IMR-90 (cell line): ENCODE measurements around the gene HOXC6. TPM values are rescaled to one million over a fixed set of nuclear protein-coding genes. Genes with fewer than 3 reads are reported as not detected.

ENCODE experiments used
- ATAC-seq: fragments of 200-7000 bp; cut with Tn5 transposase; 2 replicates; pipeline ENCODE4 v1.9.1; 2020; ENCODE audit warnings: low read depth, mild to moderate bottlenecking, moderate library complexity
- BruUV-seq: library from RNA; stranded (reverse); fragments of 400-500 nt; replicated peaks from 2 replicates; lab custom pipeline; 2021; lab: Mats Ljungman, UMichigan
- CTCF ChIA-PET: fragments of 300-600 bp; formaldehyde crosslinking; extraction: SDS; loops from one replicate; lab custom pipeline; 2021; ENCODE audit warnings: antibody characterized with exemption; lab: Yijun Ruan, JAX
- POLR2A ChIA-PET: fragments of 300-600 bp; sonication (Branson Sonifier 250); formaldehyde crosslinking; loops from one replicate; lab custom pipeline; 2022; ENCODE audit warnings: antibody characterized with exemption; ENCODE audit not compliant: unreplicated experiment; lab: Charles Lee
- DNase-seq: peaks from one replicate; pipeline ENCODE4 v3.0.0; 2013
- H2AFZ ChIP-seq: replicated peaks from 2 replicates; pipeline ENCODE3; 2013; ENCODE audit warnings: low read length, mild to moderate bottlenecking; ENCODE audit not compliant: poor library complexity
- H2AK5ac ChIP-seq: 2 replicates; pipeline ENCODE4 v1.6.1; 2013; ENCODE audit warnings: low read depth, low read length, inconsistent platforms
- H2AK9ac ChIP-seq: replicated peaks from 2 replicates; pipeline ENCODE3; 2013; ENCODE audit warnings: mild to moderate bottlenecking, low read depth, low read length, moderate library complexity; ENCODE audit not compliant: poor library complexity
- H2BK120ac ChIP-seq: 2 replicates; pipeline ENCODE4 v1.6.1; 2013; ENCODE audit warnings: low read depth, low read length, inconsistent platforms
- H2BK15ac ChIP-seq: 3 replicates; pipeline ENCODE4 v1.6.1; 2013; ENCODE audit warnings: low read depth, low read length, inconsistent platforms
- H2BK20ac ChIP-seq: 2 replicates; pipeline ENCODE4 v1.6.1; 2013; ENCODE audit warnings: low read depth, mild to moderate bottlenecking, inconsistent platforms, low read length, moderate library complexity
- H2BK5ac ChIP-seq: 2 replicates; pipeline ENCODE4 v1.6.1; 2013; ENCODE audit warnings: mild to moderate bottlenecking, low read depth, low read length, inconsistent platforms; ENCODE audit not compliant: poor library complexity, severe bottlenecking
- H3K14ac ChIP-seq: replicated peaks from 2 replicates; pipeline ENCODE4 v1.6.1; 2013; ENCODE audit warnings: low read depth, low read length, inconsistent platforms
- H3K18ac ChIP-seq: 2 replicates; pipeline ENCODE4 v1.6.1; 2013; ENCODE audit warnings: low read depth, low read length, control low read depth
- H3K23ac ChIP-seq: 2 replicates; pipeline ENCODE4 v1.6.1; 2013; ENCODE audit warnings: low read depth, low read length, inconsistent platforms
- H3K27ac ChIP-seq: 2 replicates; pipeline ENCODE4 v1.5.1; 2013; ENCODE audit warnings: mild to moderate bottlenecking, control low read depth, low read length; ENCODE audit not compliant: insufficient read depth
- H3K27me3 ChIP-seq: 2 replicates; pipeline ENCODE4 v1.6.1; 2013; ENCODE audit warnings: low read length; ENCODE audit not compliant: control insufficient read depth, insufficient read depth
- H3K36me3 ChIP-seq: 2 replicates; pipeline ENCODE4 v1.6.1; 2013; ENCODE audit warnings: low read length, mixed read lengths; ENCODE audit not compliant: control insufficient read depth, insufficient read depth
- H3K4ac ChIP-seq: 2 replicates; pipeline ENCODE4 v1.6.1; 2013; ENCODE audit warnings: low read depth, low read length, inconsistent platforms
- H3K4me1 ChIP-seq: 2 replicates; pipeline ENCODE4 v1.6.1; 2013; ENCODE audit warnings: low read length, mixed read lengths; ENCODE audit not compliant: control insufficient read depth, insufficient read depth
- H3K4me2 ChIP-seq: 2 replicates; pipeline ENCODE4 v1.6.1; 2013; ENCODE audit warnings: low read depth, mild to moderate bottlenecking, control low read depth, low read length, moderate library complexity
- H3K4me3 ChIP-seq: 2 replicates; pipeline ENCODE4 v1.5.1; 2013; ENCODE audit warnings: low read depth, mild to moderate bottlenecking, control low read depth, low read length, moderate library complexity; ENCODE audit not compliant: insufficient read depth
- H3K56ac ChIP-seq: 2 replicates; pipeline ENCODE4 v1.6.1; 2013; ENCODE audit warnings: low read length, inconsistent platforms; ENCODE audit not compliant: insufficient read depth; ENCODE audit errors: extremely low read depth
- H3K79me1 ChIP-seq, 2 experiments: 2 replicates each; pipeline ENCODE4 v1.6.1; 2013; ENCODE audit warnings: low read length in 2 of 2, inconsistent platforms in 1 of 2, low read depth in 1 of 2
- H3K9ac ChIP-seq: 2 replicates; pipeline ENCODE4 v1.6.1; 2013; ENCODE audit warnings: low read depth, low read length, control low read depth
- H3K9me1 ChIP-seq: 2 replicates; pipeline ENCODE4 v1.6.1; 2013; ENCODE audit warnings: low read length, inconsistent platforms; ENCODE audit not compliant: insufficient read depth
- H3K9me3 ChIP-seq: 2 replicates; pipeline ENCODE4 v1.6.1; 2013; ENCODE audit warnings: low read length; ENCODE audit not compliant: control insufficient read depth, insufficient read depth
- H4K20me1 ChIP-seq: 2 replicates; pipeline ENCODE4 v1.6.1; 2013; ENCODE audit warnings: low read length, inconsistent platforms; ENCODE audit not compliant: insufficient read depth
- H4K5ac ChIP-seq: 2 replicates; pipeline ENCODE4 v1.6.1; 2013; ENCODE audit warnings: mild to moderate bottlenecking, low read depth, low read length, control low read depth
- H4K8ac ChIP-seq, 2 experiments: 2 replicates each; pipeline ENCODE4 v1.6.1; 2013; ENCODE audit warnings: low read depth in 2 of 2, low read length in 2 of 2, control low read depth in 1 of 2, inconsistent platforms in 1 of 2
- H4K91ac ChIP-seq: 2 replicates; pipeline ENCODE4 v1.6.1; 2013; ENCODE audit warnings: low read depth, low read length, inconsistent platforms; ENCODE audit not compliant: insufficient read depth
- BHLHE40 ChIP-seq: fragments of 150-350 bp; IDR thresholded peaks from 2 replicates; pipeline ENCODE4 v1.6.1; 2016; ENCODE audit warnings: mild to moderate bottlenecking, low read depth, low read length
- CEBPB ChIP-seq: IDR thresholded peaks from 2 replicates; pipeline ENCODE4 v1.6.1; 2012; ENCODE audit warnings: low read depth, low read length, improper control_type of control experiment
- CHD1 ChIP-seq: IDR thresholded peaks from 2 replicates; pipeline ENCODE4 v1.6.1; 2012; ENCODE audit warnings: low read depth, low read length, improper control_type of control experiment
- MAFK ChIP-seq: IDR thresholded peaks from 2 replicates; pipeline ENCODE4 v1.6.1; 2012; ENCODE audit warnings: low read depth, low read length, improper control_type of control experiment
- MXI1 ChIP-seq: IDR thresholded peaks from 2 replicates; pipeline ENCODE4 v1.6.1; 2012; ENCODE audit warnings: low read depth, mild to moderate bottlenecking, low read length, moderate library complexity, borderline replicate concordance
- RAD21 ChIP-seq: IDR thresholded peaks from 2 replicates; pipeline ENCODE4 v1.6.1; 2012; ENCODE audit warnings: low read length, improper control_type of control experiment
- RCOR1 ChIP-seq: IDR thresholded peaks from 2 replicates; pipeline ENCODE4 v1.6.1; 2012; ENCODE audit warnings: mild to moderate bottlenecking, low read length, improper control_type of control experiment; ENCODE audit not compliant: insufficient replicate concordance
- WGBS, 2 experiments: methylation state at CpG; one replicate each; pipeline versions ENCODE4 v1.1.5 to v1.1.7; 2013; ENCODE audit warnings: missing lambda C conversion rate in 2 of 2; ENCODE audit not compliant: insufficient read length in 1 of 2; ENCODE audit errors: extremely low coverage in 2 of 2; 5-methylcytosine and 5-hydroxymethylcytosine counted together
- dilution Hi-C: fragments of 300-500 bp; cut with HindIII; formaldehyde crosslinking; loops from one replicate; pipeline ENCODE4 v1.14.3; 2018; ENCODE audit warnings: low sequenced_read_pairs; ENCODE audit not compliant: unreplicated experiment
- in situ Hi-C: fragments of 300-500 bp; cut with MboI; formaldehyde crosslinking; loops from 3 replicates; pipeline ENCODE4 v1.14.3; 2019; ENCODE audit warnings: low sequenced_read_pairs, inconsistent platforms, mixed read lengths
- intact Hi-C: fragments of 100-400 bp; cut with micrococcal nuclease; formaldehyde crosslinking; loops from 2 replicates; pipeline ENCODE4 v1.10.0; 2022
- polyA plus RNA-seq, 3 experiments: library from polyadenylated mRNA; depleted of rRNA; stranded (reverse); fragments of >200 nt; gene quantifications; 2 replicates each; pipeline ENCODE4 v1.2.3, GENCODE V29; 2012; ENCODE audit warnings: low replicate concordance in 1 of 3
- total RNA-seq: library from RNA; depleted of rRNA; stranded (reverse); fragments of >200 nt; gene quantifications from 2 replicates; pipeline ENCODE4 v1.2.3, GENCODE V29; 2012
- TF ChIP-seq, protein P1 (sequence below): conservative IDR thresholded peaks from 2 replicates; pipeline ENCODE4 v1.5.1; 2012; ENCODE audit warnings: mild to moderate bottlenecking, low read depth, low read length, improper control_type of control experiment
- TF ChIP-seq, protein P2 (sequence below): fragments of 150-350 bp; IDR thresholded peaks from 2 replicates; pipeline ENCODE4 v1.6.1; 2017; ENCODE audit warnings: mild to moderate bottlenecking, antibody characterized with exemption, low read length, low read depth

Gene HOXC6
- total and polyA plus RNA-seq, 2 of the 4 experiments (the other 2 are of a cell fraction), result 1.1 TPM; not detected in 1

DNA sequence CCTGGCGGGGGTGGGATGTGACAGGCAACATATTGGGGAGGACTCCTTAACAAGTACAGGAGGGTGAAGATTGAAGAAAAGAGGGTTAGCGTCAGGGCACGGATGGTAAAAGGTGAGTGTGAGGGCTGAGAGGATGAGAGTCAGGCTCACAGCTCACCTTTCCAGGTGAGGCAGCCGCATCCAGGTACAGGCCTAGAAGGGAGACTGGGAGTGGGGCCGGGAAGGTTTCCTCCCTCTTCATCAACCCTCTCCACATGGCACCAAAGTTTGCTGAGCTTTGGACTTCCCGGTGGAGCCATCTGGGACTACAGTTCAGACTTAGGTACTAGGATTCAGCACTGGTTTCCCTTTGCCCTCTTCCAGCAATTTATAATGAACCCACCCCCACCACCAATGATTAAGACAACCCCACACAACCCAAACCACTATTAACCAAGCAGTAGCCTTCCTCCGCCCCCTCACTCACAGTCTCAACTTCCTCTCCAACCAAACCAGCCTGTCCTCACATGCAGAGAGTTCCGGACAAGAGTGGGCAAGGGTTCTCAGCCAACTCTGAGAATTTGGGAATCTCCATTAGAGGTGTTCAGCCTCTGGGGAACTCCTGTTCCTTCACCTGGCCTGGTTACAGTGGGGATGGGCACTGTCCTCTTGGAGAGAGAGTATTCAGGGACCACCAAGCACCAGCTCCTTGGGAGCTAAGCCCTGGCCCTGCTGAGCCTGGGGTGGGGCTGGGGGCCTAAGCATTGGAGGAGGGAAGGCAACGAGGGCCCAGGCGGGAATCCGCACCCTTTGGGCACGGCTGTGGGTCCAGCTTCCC lies 23.0 kb downstream of the HOXC6 start:
- WGBS, 2 experiments, result 81% methylated on average over 3 of the region's 12 CpGs; no CpG with 5 or more reads in 1 of the 2 experiments

More for the DNA sequence above, 23.0 kb downstream of the HOXC6 start:
- H2BK20ac ChIP-seq, result no peak overlapping the region
- no peaks in the 10 kb centered on the region for H3K79me1 ChIP-seq
- intact Hi-C loops (no loop called here), in situ Hi-C loops (no loop called here), dilution Hi-C loops (no loop called here)
- H3K18ac ChIP-seq, result no peak overlapping the region
- H2BK120ac ChIP-seq, result no peak overlapping the region
- H2AK9ac ChIP-seq, result no peak overlapping the region
- H2BK15ac ChIP-seq, result no peak overlapping the region
- no peak overlapping the region for H4K91ac ChIP-seq
- H2BK5ac ChIP-seq, result no peak overlapping the region
- TF ChIP-seq RAD21 (no peak), BHLHE40 (no peak), CHD1 (no peak), MAFK (no peak), MXI1 (no peak), RCOR1 (no peak), CEBPB (no peak)
- TF ChIP-seq, protein P1, sequence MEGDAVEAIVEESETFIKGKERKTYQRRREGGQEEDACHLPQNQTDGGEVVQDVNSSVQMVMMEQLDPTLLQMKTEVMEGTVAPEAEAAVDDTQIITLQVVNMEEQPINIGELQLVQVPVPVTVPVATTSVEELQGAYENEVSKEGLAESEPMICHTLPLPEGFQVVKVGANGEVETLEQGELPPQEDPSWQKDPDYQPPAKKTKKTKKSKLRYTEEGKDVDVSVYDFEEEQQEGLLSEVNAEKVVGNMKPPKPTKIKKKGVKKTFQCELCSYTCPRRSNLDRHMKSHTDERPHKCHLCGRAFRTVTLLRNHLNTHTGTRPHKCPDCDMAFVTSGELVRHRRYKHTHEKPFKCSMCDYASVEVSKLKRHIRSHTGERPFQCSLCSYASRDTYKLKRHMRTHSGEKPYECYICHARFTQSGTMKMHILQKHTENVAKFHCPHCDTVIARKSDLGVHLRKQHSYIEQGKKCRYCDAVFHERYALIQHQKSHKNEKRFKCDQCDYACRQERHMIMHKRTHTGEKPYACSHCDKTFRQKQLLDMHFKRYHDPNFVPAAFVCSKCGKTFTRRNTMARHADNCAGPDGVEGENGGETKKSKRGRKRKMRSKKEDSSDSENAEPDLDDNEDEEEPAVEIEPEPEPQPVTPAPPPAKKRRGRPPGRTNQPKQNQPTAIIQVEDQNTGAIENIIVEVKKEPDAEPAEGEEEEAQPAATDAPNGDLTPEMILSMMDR, result no peak
- TF ChIP-seq, protein P2, sequence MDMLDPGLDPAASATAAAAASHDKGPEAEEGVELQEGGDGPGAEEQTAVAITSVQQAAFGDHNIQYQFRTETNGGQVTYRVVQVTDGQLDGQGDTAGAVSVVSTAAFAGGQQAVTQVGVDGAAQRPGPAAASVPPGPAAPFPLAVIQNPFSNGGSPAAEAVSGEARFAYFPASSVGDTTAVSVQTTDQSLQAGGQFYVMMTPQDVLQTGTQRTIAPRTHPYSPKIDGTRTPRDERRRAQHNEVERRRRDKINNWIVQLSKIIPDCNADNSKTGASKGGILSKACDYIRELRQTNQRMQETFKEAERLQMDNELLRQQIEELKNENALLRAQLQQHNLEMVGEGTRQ, result no peak
- peaks cover 77% of the 10 kb centered on the region for H3K27me3 ChIP-seq
- H3K9me3 ChIP-seq, result no peaks in the 10 kb centered on the region
- no peaks in the 10 kb centered on the region for H4K20me1 ChIP-seq
- H4K8ac ChIP-seq, result no peak overlapping the region
- H3K4me1 ChIP-seq, result no peaks in the 10 kb centered on the region
- H3K56ac ChIP-seq, result no peak overlapping the region
- no peak overlapping the region for H2AK5ac ChIP-seq
- no peaks in the 10 kb centered on the region for H3K9me1 ChIP-seq
- no TSS peak for BruUV-seq
- no peak for DNase-seq
- no peak overlapping the region for H3K14ac ChIP-seq
- POLR2A ChIA-PET, result no interaction called here
- no peak overlapping the region for H3K9ac ChIP-seq
- no peaks in the 10 kb centered on the region for H3K36me3 ChIP-seq
- no peak overlapping the region for H3K27ac ChIP-seq
- H3K4me3 ChIP-seq, result no peak overlapping the region
- ATAC-seq, result no peak
- H3K23ac ChIP-seq, result no peak overlapping the region
- H3K4ac ChIP-seq, result no peak overlapping the region
- H2AFZ ChIP-seq, result no peak overlapping the region
- H3K4me2 ChIP-seq, result no peak overlapping the region
- CTCF ChIA-PET, result no interaction called here
- H4K5ac ChIP-seq, result no peak overlapping the region
